NCI-H2196 treated with DMSO at 0.1 percent for 48 hours (cell line): Measurements from ENCODE around the gene TNS2.
A peak's percentile ranks its signal among the peaks of the same experiment; 100 is the strongest.
"Not testable (repeated sequence)": the region's sequence is repeated elsewhere in the genome, so short reads cannot be mapped to it uniquely, and the experiment has no call there.

ENCODE experiments used
- DNase-seq: peaks from one replicate; lab custom pipeline; 2025; ENCODE audit not compliant: unreplicated experiment; lab: John Stamatoyannopoulos, UW

TNS2 gene

GRCh38 chr12:53049571-53050318 is at the start of gene TNS2:
TSS of gene TNS2 (plus strand) at chr12:53050065. CDS start at chr12:53050186, 121 bp downstream.
- DNase-seq = no peak

- DNase-seq = no peak
These were observed 45.7 kb upstream of the TNS2 start for GRCh38 chr12:53004178-53004577.

DNA sequence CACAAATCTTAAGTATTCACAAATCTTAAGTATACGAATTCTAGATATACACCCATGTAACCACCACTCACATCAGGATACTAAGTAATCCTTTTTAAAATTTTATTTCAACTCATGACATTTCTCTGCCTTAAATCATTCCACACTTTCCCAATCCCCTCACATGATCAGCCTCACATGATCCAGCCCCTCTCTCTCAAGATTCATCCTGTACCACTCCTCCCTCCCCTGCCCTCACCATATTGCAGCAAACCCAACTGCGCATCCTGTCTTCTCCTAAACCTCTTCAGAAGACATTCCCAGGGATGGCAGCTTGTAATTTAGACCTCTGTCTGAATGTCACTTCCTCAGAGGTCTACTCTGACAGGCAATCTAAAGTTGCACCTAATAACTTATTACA is 45.3 kb upstream of the TNS2 start:
- DNase-seq = no peak

GRCh38 chr12:53005215-53005985 is 44.5 kb upstream of the TNS2 start:
- DNase-seq = no peak

DNA sequence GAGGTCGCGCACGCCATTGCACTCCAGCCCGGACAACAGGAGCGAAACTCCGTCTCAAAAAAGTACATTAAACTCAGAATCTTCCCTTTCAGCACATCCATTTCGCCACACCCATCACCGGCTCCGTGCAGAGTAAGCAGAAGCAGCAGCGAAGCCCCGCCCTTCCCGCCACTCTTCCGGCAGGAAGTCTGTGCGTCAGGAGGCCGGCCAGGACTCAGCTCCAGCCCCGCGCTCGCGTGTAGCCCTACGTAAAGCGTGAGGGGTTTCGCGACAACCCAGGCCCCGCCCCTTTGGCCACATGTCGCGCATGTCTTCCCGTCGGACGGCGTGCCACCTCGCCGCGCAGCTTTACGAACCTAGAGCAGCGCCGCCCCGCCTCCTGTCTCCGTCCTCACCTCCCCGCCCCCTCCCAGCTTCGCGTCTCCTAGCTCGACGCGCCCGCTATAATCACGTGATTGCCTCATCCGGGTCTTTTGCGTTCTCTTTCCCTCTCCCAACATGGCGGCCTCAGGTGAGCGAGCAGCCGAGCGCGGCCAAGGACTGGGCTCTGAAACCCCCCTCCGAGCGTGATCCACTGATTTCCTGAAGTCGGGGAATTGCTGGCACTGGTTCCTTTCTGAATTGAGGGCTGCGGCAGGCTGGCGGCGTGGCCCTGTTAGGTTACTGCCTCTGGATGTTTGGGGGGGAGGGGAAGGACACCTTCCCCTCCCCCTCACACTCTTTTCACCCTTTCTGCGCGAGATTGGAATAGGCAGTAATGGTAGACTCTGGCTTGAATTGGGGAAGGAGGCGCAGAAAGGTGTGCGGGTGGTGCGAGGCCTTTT is 43.7 kb upstream of the TNS2 start, which contains the start of gene EIF4B:
Gene EIF4B, plus strand, starts transcription at position 471 of the 824 bp plus-strand sequence. Its CDS starts 28 bp downstream, at position 499.
- DNase-seq = peak; percentile 100

GRCh38 chr12:53006810-53007309 is 43.0 kb upstream of the TNS2 start:
- peak; percentile 57 for DNase-seq

- no peak for DNase-seq
These were observed 42.5 kb upstream of the TNS2 start for GRCh38 chr12:53007343-53007742.

GRCh38 chr12:53008760-53009159 is 41.1 kb upstream of the TNS2 start:
- not testable (repeated sequence) for DNase-seq

GRCh38 chr12:53010955-53011354 is 38.9 kb upstream of the TNS2 start:
- DNase-seq = no peak

DNA sequence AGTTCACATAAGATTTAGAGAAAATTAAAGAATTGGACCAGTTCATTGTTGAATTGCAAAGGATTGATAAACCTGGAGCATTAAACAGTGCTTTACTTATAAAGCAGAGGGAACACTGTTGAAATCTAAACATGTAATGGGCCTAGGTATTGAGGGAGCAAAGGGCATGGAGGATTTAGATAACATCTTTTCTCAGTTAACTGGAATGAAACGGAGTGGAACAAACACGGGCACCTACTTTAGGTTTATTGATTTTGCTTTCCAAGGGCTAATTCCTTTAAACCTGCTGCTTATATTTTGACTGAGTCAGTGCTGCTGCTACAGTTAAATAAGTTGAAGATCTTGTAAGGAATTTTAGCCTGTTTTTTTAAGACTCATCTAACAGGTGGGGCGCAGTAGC is 38.0 kb upstream of the TNS2 start:
- DNase-seq = no peak

DNA sequence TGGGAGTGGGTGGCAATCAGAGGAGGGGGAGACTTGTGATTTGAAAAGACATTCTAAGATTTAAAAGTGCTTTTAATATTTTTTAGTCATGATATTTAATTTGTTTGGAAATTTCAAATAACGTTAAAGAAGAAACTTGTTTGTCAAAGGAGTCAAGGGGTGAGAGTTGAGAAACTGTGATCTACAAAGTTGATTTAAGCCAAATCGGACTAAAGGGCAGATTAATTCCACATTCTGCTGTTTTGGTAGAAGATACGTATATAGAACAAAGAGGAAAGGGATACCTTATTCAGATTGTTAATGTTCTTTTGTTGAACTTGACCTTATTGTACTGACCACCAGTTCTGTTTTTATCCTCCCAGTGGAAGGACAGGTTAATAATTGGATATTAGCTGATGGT is 36.9 kb upstream of the TNS2 start:
- no peak for DNase-seq

- DNase-seq = no peak
These were observed 35.2 kb upstream of the TNS2 start for GRCh38 chr12:53014709-53015108.

DNA sequence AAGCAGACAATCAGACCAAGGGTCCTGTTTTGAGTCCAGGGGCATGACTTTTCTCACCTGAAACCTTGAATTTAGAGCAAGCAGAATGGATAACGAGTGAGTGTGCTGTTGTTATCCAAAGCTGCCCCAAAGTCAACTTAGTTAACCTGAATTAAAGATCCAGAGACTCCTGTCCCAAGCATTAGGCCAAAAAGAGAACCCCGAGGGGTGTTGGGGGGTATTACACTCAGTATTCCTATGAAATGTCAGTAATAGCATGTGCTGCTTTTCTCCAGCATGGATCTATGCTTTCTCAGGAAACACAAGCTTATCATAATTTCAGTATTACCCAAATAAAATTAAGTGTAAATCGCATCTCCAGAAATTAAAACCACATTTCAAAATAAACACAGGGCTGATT is 24.6 kb upstream of the TNS2 start:
- DNase-seq = no peak

- DNase-seq = not testable (repeated sequence)
These were observed 22.9 kb upstream of the TNS2 start for GRCh38 chr12:53027014-53027413.

DNA sequence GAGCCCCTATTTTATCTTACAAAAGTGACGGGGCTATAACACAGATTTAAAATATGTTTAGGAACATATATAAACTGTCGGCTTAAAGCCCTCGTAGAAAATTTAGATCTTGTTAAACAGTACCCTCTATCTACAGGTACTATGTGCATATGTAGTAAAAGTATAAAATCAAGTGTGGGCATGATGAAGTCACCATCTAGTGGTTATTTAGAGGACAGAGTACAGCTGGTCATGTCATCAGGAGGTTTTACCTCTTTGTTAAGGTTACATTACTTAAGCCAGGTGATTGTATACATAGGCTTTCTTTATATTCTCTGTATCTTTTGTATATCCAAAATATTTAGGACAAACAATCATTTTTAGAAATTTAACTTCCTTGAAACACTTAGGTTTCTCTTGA is 18.2 kb upstream of the TNS2 start:
- DNase-seq = no peak

- DNase-seq = not testable (repeated sequence)
These were observed 16.0 kb upstream of the TNS2 start for GRCh38 chr12:53033832-53034231.

DNA sequence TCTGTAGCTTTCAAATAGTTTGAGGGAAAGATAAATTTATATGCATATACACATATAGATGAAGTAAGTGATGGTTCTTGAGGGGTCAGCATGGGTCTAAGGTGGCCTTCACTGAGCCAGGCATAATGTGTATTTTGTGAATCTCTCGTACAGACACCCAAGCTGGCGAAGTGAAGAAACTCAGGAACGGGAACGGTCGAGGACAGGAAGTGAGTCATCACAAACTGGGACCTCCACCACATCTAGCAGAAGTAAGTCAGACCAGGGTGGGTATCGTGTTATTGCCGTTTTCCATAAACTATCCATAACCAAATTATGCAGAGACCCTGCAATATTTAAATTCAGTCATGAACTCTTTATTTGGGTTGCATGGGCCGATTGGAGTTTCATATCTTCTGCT is 15.4 kb upstream of the TNS2 start:
- DNase-seq = no peak

DNA sequence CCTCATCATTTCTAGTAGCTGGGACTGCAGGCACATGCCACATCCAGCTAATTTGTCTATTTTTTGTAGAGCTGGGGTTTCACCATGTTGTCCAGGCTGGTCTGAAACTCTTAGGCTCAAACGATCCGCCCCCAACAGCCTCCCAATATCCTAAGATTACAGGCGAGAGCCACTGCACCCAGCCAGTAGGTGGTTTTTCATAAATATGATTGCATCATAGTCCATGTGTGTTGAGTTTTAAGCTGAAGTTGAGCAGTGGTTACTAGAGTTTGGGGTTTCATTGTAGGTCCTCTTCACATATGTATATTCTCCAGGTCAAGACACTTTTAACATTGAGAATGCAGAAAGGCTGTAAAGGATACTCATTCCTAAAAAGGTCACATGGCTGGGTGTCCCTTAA is 13.1 kb upstream of the TNS2 start:
- DNase-seq = no peak

GRCh38 chr12:53039851-53040250 is 10.0 kb upstream of the TNS2 start:
- no peak for DNase-seq

- no peak for DNase-seq
These were observed 7.0 kb upstream of the TNS2 start for GRCh38 chr12:53042607-53043454.
